GM18870 (cell line): ENCODE measurements around the gene SPATS2.

Experiments used
- ATAC-seq: cut with Tn5 transposase; IDR thresholded peaks from one replicate; pipeline ENCODE4 v1.9.1; 2021; ENCODE audit warnings: moderate library complexity; ENCODE audit not compliant: unreplicated experiment

SPATS2 gene

GRCh38 chr12:49552014-49552413, 184.8 kb downstream of the SPATS2 start:
- no peak for ATAC-seq

GRCh38 chr12:49552425-49552824, 185.2 kb downstream of the SPATS2 start:
- ATAC-seq = no peak

GRCh38 chr12:49552899-49553298, 185.6 kb downstream of the SPATS2 start:
- no peak for ATAC-seq

GRCh38 chr12:49553512-49554088, 186.3 kb downstream of the SPATS2 start:
- no peak for ATAC-seq

DNA sequence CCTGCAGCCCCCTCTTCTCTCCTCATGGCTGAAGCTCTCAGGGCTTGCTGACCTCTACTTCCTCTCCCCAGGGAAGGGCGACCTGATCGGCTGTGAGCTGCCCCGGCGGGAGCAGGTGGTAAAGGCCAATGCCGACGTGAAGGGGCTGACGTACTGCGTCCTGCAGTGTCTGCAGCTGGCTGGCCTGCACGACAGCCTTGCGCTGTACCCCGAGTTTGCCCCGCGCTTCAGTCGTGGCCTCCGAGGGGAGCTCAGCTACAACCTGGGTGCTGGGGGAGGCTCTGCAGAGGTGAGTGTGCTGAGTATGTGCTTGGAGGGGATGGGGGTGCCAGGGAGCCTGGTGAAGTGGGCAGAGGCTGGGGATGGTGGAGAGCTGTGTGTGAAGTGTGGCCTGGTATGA, 187.0 kb downstream of the SPATS2 start:
- no peak for ATAC-seq

DNA sequence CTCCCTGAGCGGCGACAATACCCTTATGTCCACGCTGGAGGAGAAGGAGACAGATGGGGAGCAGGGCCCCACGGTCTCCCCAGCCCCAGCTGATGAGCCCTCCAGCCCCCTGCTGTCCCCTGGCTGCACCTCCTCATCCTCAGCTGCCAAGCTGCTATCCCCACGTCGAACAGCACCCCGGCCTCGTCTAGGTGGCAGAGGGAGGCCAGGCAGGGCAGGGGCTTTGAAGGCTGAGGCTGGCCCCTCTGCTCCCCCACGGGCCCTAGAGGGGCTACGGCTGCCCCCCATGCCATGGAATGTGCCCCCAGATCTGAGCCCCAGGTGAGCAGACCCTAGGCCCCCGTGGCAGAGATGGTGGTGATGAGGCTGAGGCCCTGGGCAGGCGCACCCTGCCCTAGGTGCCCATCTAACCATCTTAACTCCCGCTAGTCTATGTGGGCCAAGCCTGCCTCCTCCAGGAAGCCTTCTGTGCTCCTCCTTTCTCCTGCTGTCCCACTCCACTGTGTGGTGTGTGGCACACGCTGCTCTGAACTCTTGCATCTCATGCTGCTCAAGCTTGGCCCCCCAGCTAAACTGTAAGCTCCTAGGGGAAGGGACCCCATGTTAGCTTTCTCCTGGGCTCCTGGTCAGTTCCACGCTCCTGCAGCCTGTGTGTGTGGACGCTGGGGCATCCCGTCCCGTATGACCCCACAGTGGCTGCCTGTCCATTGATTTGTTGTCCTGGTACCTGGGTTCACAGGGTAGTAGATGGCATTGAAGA, 188.5 kb downstream of the SPATS2 start:
- no peak for ATAC-seq

GRCh38 chr12:49556391-49557186, 189.3 kb downstream of the SPATS2 start:
- no peak for ATAC-seq

- ATAC-seq = no peak
These were observed 190.1 kb downstream of the SPATS2 start for GRCh38 chr12:49557187-49557916.

DNA sequence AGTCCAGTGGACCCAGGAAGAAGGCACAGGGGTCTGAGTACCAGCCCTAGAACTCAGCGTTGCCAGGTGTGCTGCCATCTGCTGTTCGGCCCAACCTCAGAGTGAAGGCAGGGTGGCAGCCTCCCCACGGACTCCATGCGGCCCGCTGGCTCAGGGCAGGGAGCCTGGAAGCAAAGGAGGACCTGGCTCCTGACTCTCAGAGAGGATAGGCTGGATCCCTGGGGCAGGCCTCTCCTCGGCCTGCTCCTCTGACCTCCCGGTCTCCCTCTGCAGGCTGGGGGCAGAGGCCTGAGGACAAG, 190.6 kb downstream of the SPATS2 start:
- no peak for ATAC-seq

DNA sequence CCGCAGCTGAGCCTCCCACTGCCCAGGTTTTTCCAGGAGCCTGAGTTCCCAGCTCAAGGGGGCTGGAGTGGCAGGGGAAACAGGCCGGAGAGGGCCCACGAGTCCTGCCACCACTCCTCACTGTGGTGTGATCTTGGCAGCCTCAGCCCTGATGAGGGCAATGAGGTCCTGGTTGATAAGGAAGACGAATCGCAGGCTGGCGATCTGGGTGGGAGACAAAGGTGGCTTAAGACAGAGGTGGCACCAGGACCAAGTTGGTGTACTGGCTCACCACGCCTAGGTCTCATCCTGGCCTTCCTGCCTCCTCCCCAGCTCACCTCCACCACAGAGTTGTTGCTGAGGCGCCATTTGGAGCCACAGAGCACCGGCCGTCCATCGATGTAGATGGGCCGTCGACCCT, 191.3 kb downstream of the SPATS2 start:
- ATAC-seq = no peak

DNA sequence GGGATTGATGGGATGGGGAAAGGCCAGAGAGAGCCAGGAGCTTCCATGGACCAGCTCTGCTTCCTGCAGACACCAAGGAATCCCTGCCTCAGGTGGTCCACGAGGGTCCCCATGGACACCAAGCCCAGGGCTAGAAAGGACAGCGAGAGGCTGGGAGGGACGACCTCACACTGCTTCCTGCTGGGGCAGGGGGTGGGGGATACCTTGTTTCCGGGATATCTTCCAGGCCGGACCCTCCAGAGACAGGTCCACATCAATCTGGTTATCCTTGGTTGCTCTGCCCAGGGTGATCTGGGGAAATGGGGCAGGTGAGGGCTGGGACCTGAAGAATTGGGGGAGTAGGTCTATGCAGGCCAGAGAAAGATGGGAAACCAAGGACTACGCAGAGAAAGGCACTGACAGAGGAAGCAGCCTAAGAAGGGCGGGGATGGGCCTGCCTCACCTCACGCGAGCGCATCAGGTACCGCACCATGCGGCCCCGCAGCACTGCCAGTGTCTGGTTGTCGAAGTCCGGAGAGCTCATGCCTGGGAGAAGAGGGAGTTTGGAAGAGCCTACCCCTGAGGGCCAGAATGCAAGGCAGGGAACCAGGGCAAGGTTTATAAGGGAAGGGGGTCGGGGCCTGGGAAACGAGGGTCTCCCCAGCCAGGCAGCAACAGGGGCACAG, 191.9 kb downstream of the SPATS2 start:
- ATAC-seq = no peak

- no peak for ATAC-seq
These were observed 193.4 kb downstream of the SPATS2 start for GRCh38 chr12:49560695-49561094.

DNA sequence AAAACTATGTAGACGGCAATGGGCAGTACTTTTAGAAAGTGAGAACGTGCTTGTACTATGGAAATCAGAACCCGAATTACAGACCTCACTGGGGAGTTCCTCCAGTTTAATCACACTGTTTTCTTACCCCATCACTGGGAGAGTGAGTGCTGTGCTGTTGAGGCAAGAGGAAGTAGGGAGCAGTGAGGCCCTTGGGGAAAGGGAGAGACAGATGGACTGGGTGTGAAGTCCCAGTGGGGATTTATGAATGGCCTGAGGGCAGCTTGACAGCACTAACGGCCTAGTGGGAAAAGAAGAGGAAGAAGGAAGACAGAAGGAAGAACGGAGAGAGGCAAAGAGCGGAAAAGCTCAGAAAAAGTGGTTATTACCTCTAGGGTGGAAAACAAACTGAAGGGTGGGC, 195.0 kb downstream of the SPATS2 start:
- no peak for ATAC-seq

DNA sequence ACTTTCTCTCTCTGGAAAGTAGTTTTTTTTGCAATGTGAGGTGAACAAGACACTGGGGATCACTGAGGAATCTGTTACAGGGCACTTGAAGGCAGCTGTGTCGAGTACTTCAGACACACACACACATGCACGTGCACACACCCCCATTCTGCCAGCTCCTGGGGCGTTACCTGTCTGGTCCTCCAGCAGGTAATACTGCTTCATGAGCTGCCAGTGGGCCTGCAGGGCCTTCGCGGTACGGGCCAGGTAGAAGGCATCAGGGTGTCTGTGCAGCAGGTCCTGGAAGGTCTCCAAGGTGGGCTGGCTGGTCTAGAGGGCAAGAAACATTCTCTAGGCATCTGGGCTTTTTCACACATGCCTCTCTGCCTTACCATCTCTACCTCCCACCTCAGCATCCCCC, 195.6 kb downstream of the SPATS2 start:
- no peak for ATAC-seq

DNA sequence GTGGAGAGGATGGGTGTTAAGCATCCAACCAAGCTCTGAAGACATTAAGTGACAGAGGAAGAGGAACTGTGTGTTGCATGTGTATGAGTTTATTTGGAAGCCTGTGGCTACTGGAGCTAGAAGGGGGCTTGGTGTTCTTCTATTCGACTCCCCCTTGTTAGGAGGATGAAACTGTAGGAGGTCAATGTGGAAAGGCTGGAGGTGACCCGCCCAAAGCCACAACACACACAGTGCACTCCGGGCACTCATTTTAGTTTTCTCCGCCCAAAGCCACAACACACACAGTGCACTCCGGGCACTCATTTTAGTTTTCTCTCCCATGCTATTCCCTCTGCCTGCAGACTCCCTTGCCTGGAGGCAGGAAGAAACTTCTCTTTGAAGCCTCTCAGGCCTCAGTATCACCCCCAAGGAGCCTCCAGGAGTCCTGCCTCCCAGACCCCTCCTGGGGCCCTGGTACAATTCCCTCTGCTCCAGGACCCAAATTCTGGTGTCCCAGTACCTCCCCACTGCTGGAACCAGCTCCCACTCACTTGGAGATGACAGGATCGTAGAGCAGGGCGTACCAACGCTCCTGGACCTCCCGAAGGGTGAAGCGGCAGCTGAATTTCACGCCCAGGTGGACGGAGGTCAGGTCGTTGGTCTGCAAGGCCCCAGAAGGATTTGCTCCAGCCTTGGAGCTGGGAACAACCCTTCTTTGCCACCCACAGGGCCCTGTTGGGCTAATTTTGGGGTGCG, 196.9 kb downstream of the SPATS2 start:
- ATAC-seq = no peak

GRCh38 chr12:49564686-49565405, 197.6 kb downstream of the SPATS2 start:
- ATAC-seq = no peak

- no peak for ATAC-seq
These were observed 198.4 kb downstream of the SPATS2 start for GRCh38 chr12:49565406-49566265.

GRCh38 chr12:49566361-49566760, 199.1 kb downstream of the SPATS2 start:
- no peak for ATAC-seq

- ATAC-seq = no peak
These were observed 200.0 kb downstream of the SPATS2 start for GRCh38 chr12:49567302-49567610.
